ENCODE results near the gene LRIG1. TPM values are rescaled to one million over a fixed set of nuclear protein-coding genes. Genes with fewer than 3 reads are reported as not detected.
A peak's percentile ranks its signal among the peaks of the same experiment; 100 is the strongest.

LRIG1 gene
- total RNA-seq, 1 donor from 2014 or later = 169 TPM

DNA sequence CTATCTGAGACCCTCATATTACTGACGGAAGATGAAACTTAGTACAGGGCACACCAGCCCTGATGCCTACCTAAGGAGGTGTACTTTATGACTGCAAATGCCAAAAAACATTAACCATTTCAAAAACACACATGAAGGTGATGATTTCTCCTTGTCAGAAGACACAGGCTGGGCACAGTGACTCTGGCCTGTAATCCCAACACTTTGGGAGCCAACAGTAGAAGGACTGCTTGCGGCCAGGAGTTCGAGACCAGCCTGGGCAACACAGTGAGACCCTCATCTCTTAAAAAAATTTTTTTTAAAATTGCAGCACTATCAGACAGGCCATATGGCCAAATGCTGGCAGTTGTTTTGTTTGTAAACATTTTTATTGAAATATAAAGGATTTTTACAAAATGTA lies 73.5 kb downstream of the LRIG1 start:
- Histone ChIP-seq H4K20me1 (ENCODE audit: low read depth) (peaks cover 72% of the 10 kb centered on the region), H3K9me3 (ENCODE audit: low read depth) (peaks cover 2% of the 10 kb centered on the region), H2AFZ (replicated peaks) (no peak overlapping the region), H3K79me2 (ENCODE audit: low read depth) (peaks cover 100% of the 10 kb centered on the region), H3K4me2 (no peak overlapping the region), H3K27me3 (no peaks in the 10 kb centered on the region), H3F3A (ENCODE audit: low read depth) (peaks cover 12% of the 10 kb centered on the region), H3K9ac (no peak overlapping the region), H3K36me3 (no peaks in the 10 kb centered on the region), H3K4me3 (no peak overlapping the region), H3K27ac (peak overlapping the region; percentile 11), H3K4me1 (peaks cover 16% of the 10 kb centered on the region)
- no peak overlapping the region for H3K27ac Mint-ChIP-seq
- H3K4me1 Mint-ChIP-seq = peaks cover 38% of the 10 kb centered on the region
- H3K9me3 Mint-ChIP-seq = peaks cover 30% of the 10 kb centered on the region
- H3K4me3 Mint-ChIP-seq = no peak overlapping the region
- DNase-seq (ENCODE audit: low spot score) = no peak
- TF ChIP-seq, protein P1, sequence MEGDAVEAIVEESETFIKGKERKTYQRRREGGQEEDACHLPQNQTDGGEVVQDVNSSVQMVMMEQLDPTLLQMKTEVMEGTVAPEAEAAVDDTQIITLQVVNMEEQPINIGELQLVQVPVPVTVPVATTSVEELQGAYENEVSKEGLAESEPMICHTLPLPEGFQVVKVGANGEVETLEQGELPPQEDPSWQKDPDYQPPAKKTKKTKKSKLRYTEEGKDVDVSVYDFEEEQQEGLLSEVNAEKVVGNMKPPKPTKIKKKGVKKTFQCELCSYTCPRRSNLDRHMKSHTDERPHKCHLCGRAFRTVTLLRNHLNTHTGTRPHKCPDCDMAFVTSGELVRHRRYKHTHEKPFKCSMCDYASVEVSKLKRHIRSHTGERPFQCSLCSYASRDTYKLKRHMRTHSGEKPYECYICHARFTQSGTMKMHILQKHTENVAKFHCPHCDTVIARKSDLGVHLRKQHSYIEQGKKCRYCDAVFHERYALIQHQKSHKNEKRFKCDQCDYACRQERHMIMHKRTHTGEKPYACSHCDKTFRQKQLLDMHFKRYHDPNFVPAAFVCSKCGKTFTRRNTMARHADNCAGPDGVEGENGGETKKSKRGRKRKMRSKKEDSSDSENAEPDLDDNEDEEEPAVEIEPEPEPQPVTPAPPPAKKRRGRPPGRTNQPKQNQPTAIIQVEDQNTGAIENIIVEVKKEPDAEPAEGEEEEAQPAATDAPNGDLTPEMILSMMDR (IDR thresholded peaks at IDR 0.05) = no peak
- no peak for TF ChIP-seq EZH2 (IDR thresholded peaks at IDR 0.05)
- no peak for TF ChIP-seq EZH2phosphoT487 (IDR thresholded peaks at IDR 0.05)
- peaks cover 64% of the 10 kb centered on the region for H3K36me3 Mint-ChIP-seq
- H3K27me3 Mint-ChIP-seq (ENCODE audit: insufficient read depth, low read depth) = peaks cover 2% of the 10 kb centered on the region

DNA sequence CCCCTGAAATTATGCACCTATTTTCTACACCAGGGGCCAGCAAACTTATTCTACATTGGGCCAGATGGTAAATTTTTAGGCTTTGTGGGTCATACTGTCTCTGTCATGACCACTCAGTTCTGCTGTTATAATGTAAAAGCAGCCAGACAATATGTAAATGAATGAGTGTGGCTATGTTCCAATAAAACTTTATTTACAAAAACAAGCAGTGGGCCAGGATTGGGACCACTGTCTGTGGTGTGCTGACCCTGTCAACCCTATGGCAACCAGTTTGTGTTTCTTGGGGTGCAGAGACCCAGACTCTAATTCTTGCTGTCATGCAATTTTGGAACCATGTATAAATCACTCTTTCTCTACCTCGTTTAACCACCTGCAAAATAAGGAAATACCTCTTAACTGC lies 74.7 kb downstream of the LRIG1 start:
- no peak overlapping the region for H3K4me3 ChIP-seq
- H2AFZ ChIP-seq (replicated peaks) = no peak overlapping the region
- H3K9me3 Mint-ChIP-seq = peaks cover 40% of the 10 kb centered on the region
- H3K9me3 ChIP-seq (ENCODE audit: low read depth) = peaks cover 4% of the 10 kb centered on the region
- H3K36me3 ChIP-seq = peaks cover 5% of the 10 kb centered on the region
- no peaks in the 10 kb centered on the region for H3K27me3 ChIP-seq
- TF ChIP-seq EZH2phosphoT487 (IDR thresholded peaks at IDR 0.05) = no peak
- no peak for TF ChIP-seq EZH2 (IDR thresholded peaks at IDR 0.05)
- TF ChIP-seq, protein P1 (IDR thresholded peaks at IDR 0.05) = no peak
- no peak overlapping the region for H3K27ac Mint-ChIP-seq
- H3K4me3 Mint-ChIP-seq = no peak overlapping the region
- H3K9ac ChIP-seq = no peak overlapping the region
- H3F3A ChIP-seq (ENCODE audit: low read depth) = peaks cover 12% of the 10 kb centered on the region
- peaks cover 31% of the 10 kb centered on the region for H3K4me1 Mint-ChIP-seq
- no peak overlapping the region for H3K27ac ChIP-seq
- H3K27me3 Mint-ChIP-seq (ENCODE audit: insufficient read depth, low read depth) = peaks cover 1% of the 10 kb centered on the region
- DNase-seq (ENCODE audit: low spot score) = no peak
- H3K4me2 ChIP-seq = no peak overlapping the region
- H4K20me1 ChIP-seq (ENCODE audit: low read depth) = peaks cover 59% of the 10 kb centered on the region
- peaks cover 66% of the 10 kb centered on the region for H3K36me3 Mint-ChIP-seq
- H3K4me1 ChIP-seq = peaks cover 10% of the 10 kb centered on the region
- peaks cover 100% of the 10 kb centered on the region for H3K79me2 ChIP-seq (ENCODE audit: low read depth)

DNA sequence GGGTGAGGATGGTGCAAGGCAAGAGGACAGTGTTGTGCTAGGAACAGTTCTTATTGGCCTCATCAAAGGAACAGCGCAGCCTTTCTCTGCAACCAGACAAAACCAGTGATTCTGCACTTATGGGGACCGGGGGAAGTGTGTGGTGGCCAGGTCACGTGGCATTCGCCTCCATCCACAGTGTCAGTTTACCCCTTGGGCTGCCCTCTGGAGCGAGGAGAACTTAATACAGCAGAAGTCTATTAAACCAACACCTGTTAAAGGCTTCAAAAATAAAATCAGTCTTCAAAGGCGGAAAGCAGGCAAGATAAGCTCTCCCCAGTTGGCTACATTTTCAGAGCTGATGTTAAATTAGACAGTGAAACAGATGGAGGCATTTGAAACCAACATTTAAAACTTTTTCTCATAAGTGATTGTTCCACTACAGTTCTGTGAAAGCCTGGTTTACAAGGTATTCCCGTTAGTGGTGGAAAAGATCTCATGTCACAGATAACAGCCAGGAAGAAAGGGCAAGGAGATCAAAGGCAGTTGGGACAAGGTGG lies 75.2 kb downstream of the LRIG1 start:
- Histone ChIP-seq H3K4me2 (no peak overlapping the region), H3K79me2 (ENCODE audit: low read depth) (peaks cover 100% of the 10 kb centered on the region), H3K27me3 (no peaks in the 10 kb centered on the region), H3K36me3 (peaks cover 7% of the 10 kb centered on the region), H3K4me1 (peaks cover 8% of the 10 kb centered on the region), H4K20me1 (ENCODE audit: low read depth) (peaks cover 54% of the 10 kb centered on the region), H3F3A (ENCODE audit: low read depth) (peaks cover 12% of the 10 kb centered on the region), H3K9ac (no peak overlapping the region), H3K4me3 (no peak overlapping the region), H3K9me3 (ENCODE audit: low read depth) (peaks cover 4% of the 10 kb centered on the region), H3K27ac (peak overlapping the region; percentile 27), H2AFZ (replicated peaks) (no peak overlapping the region)
- DNase-seq (ENCODE audit: low spot score) = no peak
- H3K27me3 Mint-ChIP-seq (ENCODE audit: insufficient read depth, low read depth) = no peaks in the 10 kb centered on the region
- no peak overlapping the region for H3K4me3 Mint-ChIP-seq
- peaks cover 42% of the 10 kb centered on the region for H3K9me3 Mint-ChIP-seq
- no peak overlapping the region for H3K27ac Mint-ChIP-seq
- H3K36me3 Mint-ChIP-seq = peaks cover 66% of the 10 kb centered on the region
- peaks cover 31% of the 10 kb centered on the region for H3K4me1 Mint-ChIP-seq
- TF ChIP-seq, protein P1 (IDR thresholded peaks at IDR 0.05) = no peak
- TF ChIP-seq EZH2phosphoT487 (IDR thresholded peaks at IDR 0.05) (no peak), EZH2 (IDR thresholded peaks at IDR 0.05) (no peak)

Data from neural progenitor cell (in vitro differentiated cells).